ENCODE data around the gene NAALADL2.

NAALADL2 gene

DNA sequence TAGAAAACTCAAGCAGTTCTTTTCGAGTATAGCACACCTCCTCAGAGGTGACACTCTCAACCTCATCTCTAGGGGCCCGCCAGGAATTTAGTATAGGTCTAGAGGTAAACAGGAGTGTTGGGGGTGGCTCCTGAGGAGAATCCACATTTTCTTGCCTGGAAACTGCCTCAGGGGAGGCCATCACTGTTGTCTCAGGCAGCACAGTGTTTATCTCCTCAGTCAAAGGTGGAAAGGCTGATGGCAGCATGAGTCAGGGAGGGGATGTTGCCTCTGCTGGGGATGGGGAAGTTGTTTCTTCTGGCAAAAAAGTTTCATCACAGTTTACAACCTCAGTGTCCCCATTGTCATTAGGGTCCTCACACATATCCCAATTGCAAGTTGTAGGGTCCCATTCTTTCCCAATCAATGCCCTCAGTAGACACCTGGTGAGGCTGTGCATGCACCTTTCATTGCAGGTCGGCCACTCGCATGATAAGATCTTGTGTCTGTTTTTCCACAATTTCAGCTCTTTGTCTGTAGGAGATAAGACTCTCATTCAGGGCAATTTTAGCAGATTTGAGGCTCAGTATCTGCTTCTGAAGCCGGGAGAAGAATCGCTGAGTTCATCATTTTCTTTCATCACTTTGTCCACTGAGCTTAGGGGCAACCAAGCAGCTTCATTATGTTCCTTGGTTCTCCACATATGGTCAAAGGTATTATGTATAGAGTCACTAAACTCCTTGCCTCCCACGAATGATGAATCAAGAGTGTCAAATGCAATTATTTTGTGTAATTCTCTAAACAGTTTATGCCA, 25.8 kb downstream of the NAALADL2 start:
- DNase-seq (ENCODE audit: low read depth) = no peak

DNA sequence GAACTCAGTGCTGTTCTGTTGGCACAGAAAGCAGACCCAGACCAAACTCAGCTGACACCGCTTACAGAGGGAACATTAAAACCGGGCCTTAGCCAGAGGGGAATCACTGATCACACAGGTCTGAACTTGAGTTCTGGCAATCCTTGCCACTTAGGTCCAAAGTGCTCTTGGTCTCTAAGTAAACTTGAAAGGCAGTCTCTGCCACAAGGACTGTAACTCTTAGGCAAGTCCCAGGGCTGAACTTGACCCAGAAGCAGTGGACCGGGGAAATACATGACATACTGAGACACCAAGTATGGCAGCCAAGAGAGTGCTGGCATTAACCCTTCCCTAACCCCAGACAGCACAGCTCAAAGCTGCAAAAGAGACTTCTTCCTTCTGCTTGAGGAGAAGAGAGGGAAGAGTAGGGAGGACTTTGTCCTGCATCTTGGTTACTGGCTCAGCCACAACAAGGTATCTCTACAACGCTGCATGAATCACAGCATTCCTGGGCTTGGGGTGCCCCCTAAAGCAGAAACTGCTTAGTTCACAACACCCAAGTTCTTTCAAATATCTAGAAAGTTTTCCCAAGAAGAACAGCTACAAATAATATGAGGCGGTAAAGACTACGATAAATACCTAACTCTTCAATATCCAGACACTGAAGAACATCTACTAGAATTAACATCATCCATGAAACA, 32.5 kb downstream of the NAALADL2 start:
- DNase-seq (ENCODE audit: low read depth) = no peak

DNA sequence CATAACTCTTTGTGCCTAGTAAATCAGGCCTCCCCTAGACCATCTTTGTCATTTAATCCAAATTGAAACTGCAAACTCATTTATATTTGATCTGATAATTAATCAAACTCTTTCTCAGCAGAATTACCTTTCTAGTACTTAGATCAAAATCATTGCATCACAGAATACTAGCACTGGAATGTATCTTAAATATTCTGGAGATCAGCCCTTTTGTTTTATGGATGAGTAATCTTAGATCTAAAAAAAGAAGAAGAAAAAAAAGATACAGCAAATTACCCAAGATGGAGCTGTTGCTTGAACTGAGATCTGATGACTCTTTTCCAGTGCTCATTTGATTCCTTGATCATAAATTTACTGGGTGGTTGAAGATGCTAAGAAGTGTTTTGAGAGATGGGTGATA, 47.9 kb downstream of the NAALADL2 start:
- DNase-seq (ENCODE audit: low read depth) = no peak

DNA sequence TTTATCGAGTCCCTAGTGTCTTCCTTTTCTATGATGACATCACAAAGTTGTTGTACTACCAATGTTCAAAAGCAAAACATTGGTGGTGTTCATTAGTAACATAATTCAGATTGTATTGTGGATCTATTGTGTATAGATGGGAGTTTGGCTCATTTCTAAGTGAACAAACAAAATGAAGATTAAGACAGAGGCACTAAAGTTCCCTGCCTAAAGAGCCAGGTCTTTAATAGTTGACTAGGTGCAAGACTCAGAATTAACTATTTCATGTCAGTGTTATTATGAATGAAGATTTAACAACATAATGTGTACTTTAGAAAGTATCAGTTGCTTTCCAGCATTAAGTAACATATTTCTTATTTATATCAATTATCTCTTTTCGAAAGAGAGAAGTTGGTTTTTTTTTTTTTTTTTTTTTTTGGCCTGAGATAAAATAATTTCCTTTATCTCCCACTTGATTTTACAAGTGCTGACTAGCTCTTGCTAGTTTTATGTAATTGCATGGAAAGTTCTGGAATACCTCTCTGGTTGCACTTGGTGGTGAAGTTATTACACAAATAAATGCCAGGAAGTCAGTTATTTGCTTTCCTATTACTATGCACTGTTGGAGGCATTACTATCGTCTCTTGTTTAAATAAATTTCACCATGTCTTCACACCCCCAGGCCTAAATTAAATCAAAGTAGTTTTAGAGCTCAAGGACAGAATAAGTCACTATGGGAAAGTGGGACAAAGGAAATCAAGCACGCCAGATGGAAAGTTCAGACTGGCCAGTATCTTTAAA, 48.7 kb downstream of the NAALADL2 start:
- DNase-seq (ENCODE audit: low read depth) = no peak

DNA sequence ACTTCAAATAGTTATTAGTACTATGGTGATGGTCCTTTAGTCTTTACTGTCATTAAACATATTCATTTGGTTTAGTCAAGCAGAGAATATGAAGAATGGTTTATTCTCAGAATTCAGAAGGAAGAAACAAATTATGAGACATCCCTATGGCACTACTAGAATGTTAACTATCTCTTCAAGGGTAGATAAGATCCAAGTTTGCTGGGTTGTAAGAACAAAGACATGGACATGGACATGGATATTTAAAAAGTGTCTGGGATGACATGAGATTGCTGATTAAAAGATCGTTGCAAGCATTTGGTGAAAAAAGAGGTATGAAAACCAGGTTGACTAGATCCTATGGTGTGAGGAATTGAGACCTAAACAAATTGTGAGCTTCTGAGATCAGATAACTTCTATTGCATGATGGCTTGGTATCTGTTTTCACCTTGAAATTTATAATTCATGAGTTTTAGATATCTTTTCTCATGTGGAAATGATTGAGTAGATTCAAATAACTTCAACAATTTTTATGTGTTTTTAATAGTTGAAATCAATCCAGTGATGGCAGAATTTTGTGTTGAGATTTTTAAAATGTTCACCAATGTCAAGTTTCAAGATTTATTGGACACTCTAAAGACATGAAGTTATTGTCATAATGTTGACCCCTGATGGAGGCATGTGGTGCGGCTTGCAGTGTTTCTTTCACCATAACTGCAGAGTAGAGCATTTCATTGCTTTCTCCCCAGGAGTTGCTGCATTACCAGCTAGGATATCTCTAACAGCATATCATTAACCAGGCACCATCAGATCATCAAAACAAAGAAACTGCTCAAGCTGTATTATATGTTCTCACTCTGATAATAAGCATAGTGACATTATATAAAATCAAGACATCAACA, 72.6 kb downstream of the NAALADL2 start:
- no peak for DNase-seq (ENCODE audit: low read depth)

DNA sequence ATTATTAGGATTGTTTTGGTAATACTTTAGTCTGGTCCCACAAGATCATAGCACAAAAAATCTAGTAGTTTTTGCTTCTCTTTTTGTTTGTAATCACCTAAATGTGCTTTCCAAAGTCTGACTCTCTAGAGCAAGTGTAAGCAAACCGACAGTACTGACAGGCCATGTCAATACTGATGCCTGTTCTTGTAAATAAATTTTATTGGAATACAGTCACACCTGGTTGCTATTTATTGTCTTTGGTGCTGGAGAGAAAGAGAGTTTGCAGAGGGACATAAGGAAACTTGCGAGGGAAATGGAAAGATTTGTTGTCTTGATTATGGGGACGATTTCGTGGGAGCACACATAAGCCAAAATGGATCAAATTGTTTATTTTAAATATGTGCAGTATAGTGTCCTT, 77.5 kb downstream of the NAALADL2 start:
- no peak for DNase-seq (ENCODE audit: low read depth)

DNA sequence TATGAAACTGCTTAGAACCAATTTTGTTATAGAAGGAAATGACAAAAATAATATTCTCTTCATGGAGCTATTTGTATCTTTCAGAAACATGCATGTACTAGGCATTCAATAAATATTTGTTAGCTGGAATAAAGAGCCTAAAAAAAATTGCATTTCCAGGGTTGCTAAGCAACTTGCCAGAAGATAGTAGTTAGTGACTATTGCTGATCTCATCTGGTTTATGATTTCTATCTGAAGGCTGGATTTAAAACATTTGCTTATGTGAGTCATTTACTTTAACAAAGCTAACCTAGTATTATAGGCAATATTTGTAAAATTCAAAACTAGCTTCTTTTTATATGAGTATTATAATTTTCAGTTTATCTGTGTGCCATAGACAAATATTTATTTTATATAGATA, 78.3 kb downstream of the NAALADL2 start:
- no peak for DNase-seq (ENCODE audit: low read depth)

DNA sequence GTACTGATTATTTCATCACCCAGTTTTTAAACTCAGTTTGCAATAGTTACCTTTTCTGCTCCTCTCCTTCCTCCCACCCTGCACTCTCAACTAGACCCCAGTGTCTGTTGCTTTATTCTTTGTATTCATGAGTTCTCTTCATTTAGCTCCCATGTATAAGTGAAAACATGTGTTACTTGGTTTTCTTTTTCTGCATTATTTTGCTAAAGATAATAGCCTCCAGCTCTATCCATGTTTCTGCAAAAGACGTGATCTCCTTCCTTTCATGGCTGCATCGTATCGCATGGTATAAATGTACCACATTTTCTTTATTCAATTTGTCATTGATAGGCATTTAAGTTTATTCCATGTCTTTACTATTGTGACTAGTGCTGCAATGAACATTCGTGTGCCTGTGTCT, 79.0 kb downstream of the NAALADL2 start:
- DNase-seq (ENCODE audit: low read depth) = no peak

DNA sequence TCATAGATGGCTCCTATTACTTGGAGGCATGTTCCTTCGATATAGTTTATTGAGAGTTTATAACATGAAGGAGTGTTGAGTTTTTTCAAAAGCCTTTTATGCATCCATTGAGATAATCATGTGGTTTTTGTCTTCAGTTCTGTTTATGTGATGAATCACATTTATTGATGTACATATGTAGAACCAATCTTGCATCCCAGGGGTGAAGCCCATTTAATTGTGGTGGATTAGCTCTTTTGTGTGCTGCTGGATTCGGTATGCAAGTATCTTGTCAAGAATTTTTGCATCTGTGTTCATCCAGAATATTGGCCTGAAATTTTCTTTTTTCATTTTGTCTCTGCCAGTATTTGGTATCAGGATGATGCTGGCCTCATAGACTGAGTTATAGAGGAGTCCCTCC, 81.0 kb downstream of the NAALADL2 start:
- no peak for DNase-seq (ENCODE audit: low read depth)

DNA sequence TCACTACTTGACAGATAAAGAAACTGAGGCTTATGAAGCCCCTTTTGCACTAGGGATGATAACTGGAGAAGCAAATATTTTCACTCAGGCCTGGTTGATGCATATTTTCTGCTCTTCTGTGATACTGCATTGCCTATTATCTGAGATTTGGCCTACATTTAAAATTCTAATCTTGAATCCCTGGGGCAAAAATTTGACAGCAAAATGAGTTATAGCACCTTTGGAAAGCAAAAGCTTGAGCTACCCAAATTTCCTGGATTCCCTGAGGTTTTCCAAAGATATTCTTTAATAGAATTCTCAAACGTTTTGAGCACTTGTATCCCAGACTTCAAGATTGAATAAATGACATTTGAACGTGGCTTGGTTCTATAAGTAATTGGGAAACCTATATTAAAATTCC, 86.1 kb downstream of the NAALADL2 start:
- no peak for DNase-seq (ENCODE audit: low read depth)

DNA sequence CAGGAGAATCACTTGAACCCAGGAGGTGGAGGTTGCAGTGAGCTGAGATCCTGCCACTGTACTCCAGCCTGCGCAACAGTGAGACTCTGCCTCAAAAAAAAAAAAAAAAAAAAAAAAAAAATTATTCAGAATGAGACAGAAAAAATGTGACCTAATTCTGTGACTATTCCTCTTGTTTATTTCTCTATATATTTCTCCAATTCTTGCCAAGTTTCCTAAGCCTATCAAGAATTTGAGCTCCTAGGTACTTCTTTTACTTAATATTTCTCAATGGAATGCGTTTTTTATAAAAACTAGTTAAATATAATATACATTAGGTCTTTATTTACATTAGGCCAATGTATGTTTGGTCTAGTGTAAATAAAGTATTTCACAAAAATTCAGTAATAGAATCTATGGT, 86.8 kb downstream of the NAALADL2 start:
- DNase-seq (ENCODE audit: low read depth) = no peak

DNA sequence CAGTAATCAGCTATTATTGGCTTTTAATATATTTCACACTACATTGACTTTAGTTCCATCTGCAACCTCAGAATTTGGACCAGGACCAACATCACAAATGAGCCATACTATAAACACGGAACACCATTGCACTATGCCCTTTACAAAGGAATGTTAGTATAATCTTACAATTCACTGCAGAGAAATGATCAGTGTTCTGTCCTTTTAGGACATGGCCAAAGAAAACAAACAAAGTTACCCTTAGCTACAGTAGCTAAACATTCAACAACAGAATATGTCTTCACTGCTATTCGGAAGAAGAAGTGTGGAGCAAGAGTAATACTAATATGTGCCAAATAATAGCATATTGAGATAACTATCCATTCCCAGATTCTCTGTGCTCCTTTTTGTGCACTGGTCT, 90.4 kb downstream of the NAALADL2 start:
- no peak for DNase-seq (ENCODE audit: low read depth)

DNA sequence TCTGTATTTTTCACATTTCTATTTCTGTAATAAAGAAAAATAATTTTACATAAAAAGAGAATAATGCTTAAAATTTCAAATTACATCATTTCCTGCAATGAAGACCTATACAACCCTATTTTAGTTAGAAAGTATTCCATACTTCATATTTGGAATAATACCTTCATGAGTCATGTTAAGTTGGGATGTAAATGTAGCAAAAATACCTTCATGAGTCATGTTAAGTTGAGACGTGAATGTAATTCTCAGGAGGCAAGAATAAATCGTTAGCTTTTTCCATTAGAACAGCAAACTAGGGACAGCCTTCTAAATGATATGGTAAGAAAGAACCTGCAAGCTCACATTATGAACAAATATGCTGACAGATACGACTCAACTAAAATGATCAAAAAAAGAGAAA, 91.9 kb downstream of the NAALADL2 start:
- no peak for DNase-seq (ENCODE audit: low read depth)

DNA sequence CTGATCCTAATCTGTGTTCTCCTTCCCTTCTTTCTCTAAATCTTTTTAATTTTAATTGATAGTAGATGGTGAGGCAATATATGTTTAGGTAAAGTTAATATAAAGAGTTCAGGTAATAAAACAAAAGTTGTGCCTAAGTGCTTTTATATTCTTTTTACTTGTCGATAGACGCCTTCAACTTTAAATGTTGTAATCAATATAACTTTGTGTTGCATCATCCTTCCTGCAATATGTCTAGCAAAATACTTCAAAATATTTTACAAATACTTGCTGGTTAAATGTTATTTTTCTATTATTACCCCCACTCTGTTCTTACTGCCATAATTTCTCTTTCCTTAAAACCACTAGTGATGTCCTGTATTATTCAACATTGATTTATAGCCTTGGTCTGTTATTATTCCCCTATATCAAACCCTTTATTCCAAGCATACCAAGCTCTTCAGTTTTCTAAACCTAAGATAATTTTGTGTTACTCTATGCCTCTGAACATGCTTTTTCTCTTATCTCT, 92.4 kb downstream of the NAALADL2 start:
- DNase-seq (ENCODE audit: low read depth) = no peak

DNA sequence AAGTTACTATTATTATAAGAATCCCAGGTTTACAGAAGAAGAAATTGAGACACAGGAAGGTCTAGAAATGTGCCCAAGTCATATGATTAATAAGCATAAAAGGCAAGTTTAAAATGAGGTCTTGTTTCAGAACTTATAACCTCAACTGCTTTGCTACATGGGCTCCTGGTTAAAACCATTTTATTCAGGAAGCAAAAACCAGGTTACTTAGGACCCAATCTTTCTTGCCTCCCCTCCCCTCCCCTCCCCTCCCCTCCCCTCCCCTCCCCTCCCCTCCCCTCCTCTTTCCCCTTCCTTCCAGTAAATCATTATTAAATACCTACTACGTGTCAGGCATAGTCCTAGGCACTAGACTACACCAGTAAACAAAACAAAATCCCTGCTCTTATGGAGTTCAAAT, 93.9 kb downstream of the NAALADL2 start:
- no peak for DNase-seq (ENCODE audit: low read depth)

DNA sequence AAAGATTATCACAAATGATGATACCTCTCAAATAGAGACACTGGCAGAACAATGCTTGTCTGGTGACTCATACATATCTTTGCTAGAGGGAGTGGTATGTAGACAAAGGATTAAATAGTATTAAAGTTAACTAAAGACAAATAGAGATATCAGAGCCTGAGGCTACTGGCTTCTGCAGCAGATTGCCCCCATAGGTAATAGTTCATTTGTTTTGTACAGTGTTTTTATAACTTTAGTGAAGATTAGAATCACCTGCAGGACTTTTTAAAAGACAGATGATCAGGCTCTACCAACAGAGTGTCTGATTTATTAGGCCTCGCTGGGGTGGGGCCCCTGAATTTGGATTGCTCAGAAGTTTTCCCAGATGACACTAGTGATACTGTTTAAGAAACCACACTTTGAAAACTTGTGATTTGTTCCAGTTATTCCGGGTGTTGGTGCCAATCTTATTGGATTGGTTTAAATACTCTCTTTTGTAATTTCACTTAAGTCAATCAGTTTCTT, 96.4 kb downstream of the NAALADL2 start:
- no peak for DNase-seq (ENCODE audit: low read depth)

DNA sequence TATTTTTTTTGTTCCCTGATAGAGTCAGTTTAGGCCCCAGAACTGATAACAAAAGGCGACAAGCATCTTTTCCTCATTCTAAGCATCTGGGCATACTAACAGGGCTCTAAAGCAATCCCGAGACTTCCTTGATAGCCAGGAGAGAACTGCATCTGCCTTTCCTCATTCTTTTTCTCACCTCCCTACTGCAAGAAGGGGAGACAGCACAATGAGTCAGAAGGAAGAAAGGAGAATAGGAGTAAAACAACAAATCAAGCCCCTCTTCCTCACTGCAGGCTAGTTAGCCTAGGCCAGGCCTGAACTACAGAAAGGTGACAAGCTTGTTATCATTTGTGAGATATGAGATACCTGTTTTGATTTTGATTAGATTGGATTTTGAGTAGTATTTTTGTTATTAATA, 97.9 kb downstream of the NAALADL2 start:
- DNase-seq (ENCODE audit: low read depth) = no peak

DNA sequence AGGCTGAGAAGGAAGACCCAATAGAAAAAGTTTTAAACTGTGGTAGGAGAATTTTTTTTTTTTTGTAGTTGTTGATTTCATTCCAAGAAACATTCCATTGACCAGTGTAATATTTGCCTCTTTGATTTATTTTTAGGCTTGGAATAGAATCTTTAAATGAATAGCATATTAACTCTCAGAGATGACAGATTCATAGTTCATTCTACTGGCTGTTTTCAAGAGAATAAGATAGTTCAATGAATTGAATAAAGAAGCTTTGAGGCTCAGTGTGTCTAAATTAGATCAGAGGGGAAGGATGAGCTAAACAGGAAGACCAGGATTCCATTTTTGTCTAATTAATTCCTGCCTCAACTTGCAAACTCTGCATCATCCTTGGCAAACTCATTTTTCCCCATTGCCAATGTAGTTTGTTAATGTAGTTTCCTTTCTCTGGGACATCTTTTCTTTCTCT, 98.4 kb downstream of the NAALADL2 start:
- no peak for DNase-seq (ENCODE audit: low read depth)

DNA sequence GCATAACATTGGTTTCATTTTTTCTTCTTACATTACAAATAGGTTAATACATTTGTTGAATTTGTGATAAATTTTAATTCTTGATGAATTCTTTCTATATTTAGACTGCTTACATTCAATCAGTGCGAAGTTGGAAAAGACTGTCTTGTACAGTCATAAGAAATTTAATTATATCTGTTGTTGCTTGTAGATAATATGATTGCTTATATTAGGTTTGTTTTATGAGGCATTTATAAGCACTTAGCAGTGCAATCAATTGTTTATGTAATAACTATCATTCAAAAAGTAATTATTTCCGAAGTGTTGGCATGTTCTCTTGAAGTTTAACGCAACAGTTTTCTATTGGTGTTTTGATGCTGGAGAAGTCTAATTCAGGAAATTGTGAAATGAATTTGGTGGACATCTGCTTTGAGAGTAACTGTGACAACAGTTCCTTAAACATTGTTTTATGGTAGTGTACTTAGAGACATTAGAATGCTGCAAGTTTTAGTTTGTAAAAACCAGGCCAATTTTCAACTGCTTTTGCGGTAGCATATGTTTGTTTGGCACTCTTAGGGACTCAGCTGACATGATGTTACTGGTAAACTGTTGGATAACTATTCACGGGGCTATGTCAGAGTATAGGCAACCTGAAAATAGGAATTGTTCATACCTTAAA, 99.7 kb downstream of the NAALADL2 start:
- no peak for DNase-seq (ENCODE audit: low read depth)

DNA sequence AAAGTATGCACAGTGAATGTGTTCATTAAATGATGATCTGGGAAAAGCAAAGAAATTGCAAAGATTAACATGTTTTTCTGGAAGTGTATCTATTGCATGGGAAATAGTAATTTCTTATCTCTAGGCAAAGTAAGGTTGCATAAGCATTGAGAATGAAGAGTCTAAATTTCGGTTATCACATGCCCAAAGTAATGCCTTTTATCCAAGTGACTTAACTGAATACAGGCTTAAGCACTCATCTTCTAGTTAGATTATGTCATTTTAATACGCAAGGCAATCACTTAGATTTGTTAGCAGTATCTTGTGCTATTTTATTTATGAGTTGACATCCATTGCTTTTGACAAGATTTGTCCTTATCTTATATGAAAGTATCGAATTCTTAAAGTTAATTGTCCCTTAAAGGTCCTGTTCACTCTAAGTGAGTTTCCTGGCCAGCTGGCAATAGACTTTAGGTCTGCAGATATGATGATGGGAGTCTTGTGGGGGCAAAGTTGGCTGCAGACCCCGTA, 100.5 kb downstream of the NAALADL2 start:
- no peak for DNase-seq (ENCODE audit: low read depth)

DNA sequence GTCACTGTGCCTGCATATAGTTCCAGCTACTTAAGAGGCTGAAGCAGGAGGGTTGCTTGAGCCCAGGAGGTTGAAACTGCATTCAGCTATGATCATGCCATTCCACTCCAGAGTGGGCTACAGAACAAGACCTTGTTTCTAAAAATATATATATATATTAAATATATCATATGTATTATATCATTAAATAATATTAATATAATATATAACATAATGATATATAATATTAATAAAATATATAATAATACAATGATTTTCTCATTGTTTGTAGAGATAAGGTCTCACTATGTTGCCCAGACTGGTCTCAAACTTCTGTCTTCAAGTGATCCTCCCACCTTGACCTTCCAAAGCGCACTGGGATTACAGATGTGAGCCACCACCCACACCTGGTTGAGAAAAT, 101.8 kb downstream of the NAALADL2 start:
- no peak for DNase-seq (ENCODE audit: low read depth)

All from activated T-helper 9 cell treated with anti-CD3 and anti-CD28 coated beads, Interleukin-2, amount 50 U/mL, for 16 hours (primary cell).